HUES6 (cell line): ENCODE data around the gene PKD2L1.
"Not testable (repeated sequence)": the region's sequence is repeated elsewhere in the genome, so short reads cannot be mapped to it uniquely, and the experiment has no call there.

Experiments used
- H3K27ac ChIP-seq: 2 replicates; pipeline ENCODE4 v1.7.0; 2013; ENCODE audit warnings: low read depth, mild to moderate bottlenecking, low read length, inconsistent platforms
- H3K27me3 ChIP-seq: 2 replicates; pipeline ENCODE4 v1.6.1; 2013; ENCODE audit warnings: low read length; ENCODE audit not compliant: control insufficient read depth, insufficient read depth
- H3K36me3 ChIP-seq: 2 replicates; pipeline ENCODE4 v1.6.1; 2013; ENCODE audit warnings: low read length; ENCODE audit not compliant: control insufficient read depth, insufficient read depth
- H3K4me1 ChIP-seq: 2 replicates; pipeline ENCODE4 v1.6.1; 2013; ENCODE audit warnings: low read length; ENCODE audit not compliant: control insufficient read depth, insufficient read depth
- H3K4me3 ChIP-seq: 2 replicates; pipeline ENCODE4 v1.5.1; 2013; ENCODE audit warnings: low read depth, low read length
- H3K9ac ChIP-seq: one replicate; pipeline ENCODE4 v1.6.1; 2013; ENCODE audit warnings: mild to moderate bottlenecking, low read length
- H3K9me3 ChIP-seq: 2 replicates; pipeline ENCODE4 v1.6.1; 2013; ENCODE audit warnings: low read depth, low read length; ENCODE audit not compliant: control insufficient read depth, insufficient read depth

PKD2L1 gene

GRCh38 chr10:100276971-100277370 is 53.1 kb downstream of the PKD2L1 start:
- H3K9me3 ChIP-seq, H3K27ac ChIP-seq, H3K27me3 ChIP-seq, H3K4me1 ChIP-seq, H3K4me3 ChIP-seq, H3K9ac ChIP-seq: not testable (repeated sequence)
- H3K36me3 ChIP-seq = peaks cover 59% of the 10 kb centered on the region

GRCh38 chr10:100267239-100268104 is 62.6 kb downstream of the PKD2L1 start, which contains the start of gene CWF19L1:
CWF19L1 (minus strand) TSS chr10:100267638; CDS start chr10:100267593, 45 bp downstream.
- H3K4me3 ChIP-seq = peak within 1 kb of the TSS; percentile 98
- H3K36me3 ChIP-seq = no peaks in the 10 kb centered on the region; the same call in 1 of the 2 replicates
- peak within 1 kb of the TSS; percentile 92 for H3K9ac ChIP-seq
- peak within 1 kb of the TSS; percentile 57 for H3K27ac ChIP-seq
- 0 out of 2 replicates have a peak, but pooled peaks cover 3% of the 10 kb centered on the region for H3K4me1 ChIP-seq
- H3K9me3 ChIP-seq = no peaks in the 10 kb centered on the region
- no peaks in the 10 kb centered on the region for H3K27me3 ChIP-seq

- H3K36me3 ChIP-seq = peaks cover 5% of the 10 kb centered on the region
- 0 out of 2 replicates have a peak, but pooled peaks cover 3% of the 10 kb centered on the region for H3K4me1 ChIP-seq
- no peaks in the 10 kb centered on the region for H3K27me3 ChIP-seq
- H3K9ac ChIP-seq = no peak overlapping the region
- no peaks in the 10 kb centered on the region for H3K9me3 ChIP-seq
- H3K27ac ChIP-seq = no peak overlapping the region
- H3K4me3 ChIP-seq = peak overlapping the region; percentile 98; the same call in 1 of the 2 replicates
Observed at GRCh38 chr10:100265821-100266485, 64.1 kb downstream of the PKD2L1 start.

- H3K9ac ChIP-seq = no peak overlapping the region
- no peaks in the 10 kb centered on the region for H3K4me1 ChIP-seq
- H3K36me3 ChIP-seq = peaks cover 78% of the 10 kb centered on the region
- no peaks in the 10 kb centered on the region for H3K27me3 ChIP-seq
- no peak overlapping the region for H3K4me3 ChIP-seq
- H3K9me3 ChIP-seq = no peaks in the 10 kb centered on the region
- H3K27ac ChIP-seq = no peak overlapping the region
Observed at GRCh38 chr10:100254191-100254590, 75.8 kb downstream of the PKD2L1 start.

GRCh38 chr10:100253041-100253440 is 77.0 kb downstream of the PKD2L1 start:
- no peak overlapping the region for H3K9ac ChIP-seq
- no peaks in the 10 kb centered on the region for H3K4me1 ChIP-seq
- H3K9me3 ChIP-seq = no peaks in the 10 kb centered on the region
- H3K36me3 ChIP-seq = peaks cover 82% of the 10 kb centered on the region
- H3K4me3 ChIP-seq = no peak overlapping the region
- no peaks in the 10 kb centered on the region for H3K27me3 ChIP-seq
- H3K27ac ChIP-seq = no peak overlapping the region

GRCh38 chr10:100248820-100249219 is 81.2 kb downstream of the PKD2L1 start:
- H3K27ac ChIP-seq = no peak overlapping the region
- H3K9ac ChIP-seq = no peak overlapping the region
- H3K36me3 ChIP-seq = peaks cover 73% of the 10 kb centered on the region
- H3K27me3 ChIP-seq = no peaks in the 10 kb centered on the region
- H3K4me3 ChIP-seq = no peak overlapping the region
- H3K9me3 ChIP-seq = no peaks in the 10 kb centered on the region
- no peaks in the 10 kb centered on the region for H3K4me1 ChIP-seq

GRCh38 chr10:100245484-100246220 is 84.4 kb downstream of the PKD2L1 start:
- no peak overlapping the region for H3K4me3 ChIP-seq
- no peaks in the 10 kb centered on the region for H3K27me3 ChIP-seq
- H3K36me3 ChIP-seq = peaks cover 75% of the 10 kb centered on the region

GRCh38 chr10:100239851-100240250 is 90.2 kb downstream of the PKD2L1 start:
- Histone ChIP-seq H3K9ac (no peak overlapping the region), H3K9me3 (no peaks in the 10 kb centered on the region), H3K27me3 (no peaks in the 10 kb centered on the region), H3K27ac (no peak overlapping the region), H3K36me3 (peaks cover 73% of the 10 kb centered on the region), H3K4me1 (no peaks in the 10 kb centered on the region), H3K4me3 (no peak overlapping the region)

More at GRCh38 chr10:100245484-100246220, 84.4 kb downstream of the PKD2L1 start:
- H3K9me3 ChIP-seq = no peaks in the 10 kb centered on the region
- H3K9ac ChIP-seq = no peak overlapping the region
- H3K4me1 ChIP-seq = no peaks in the 10 kb centered on the region
- no peak overlapping the region for H3K27ac ChIP-seq

- Histone ChIP-seq H3K27me3 (no peaks in the 10 kb centered on the region), H3K27ac (no peak overlapping the region), H3K4me3 (no peak overlapping the region), H3K9me3 (no peaks in the 10 kb centered on the region), H3K4me1 (no peaks in the 10 kb centered on the region), H3K36me3 (peaks cover 79% of the 10 kb centered on the region), H3K9ac (no peak overlapping the region)
Observed at GRCh38 chr10:100238429-100238828, 91.6 kb downstream of the PKD2L1 start.
